DOHH2 (cell line): ENCODE results near the gene CABCOCO1.

Experiments used
- CTCF ChIP-seq: fragments of 200-600 bp; sonication (generic); IDR thresholded peaks from one replicate; pipeline ENCODE4 v1.5.1; 2014; ENCODE audit warnings: antibody characterized with exemption, mild to moderate bottlenecking, low read depth, low read length; ENCODE audit not compliant: poor library complexity, severe bottlenecking
- EZH2phosphoT487 ChIP-seq: fragments of 200-600 bp; sonication (generic); IDR thresholded peaks from 2 replicates; pipeline ENCODE4 v1.6.1; 2017; ENCODE audit warnings: borderline replicate concordance, mild to moderate bottlenecking, antibody characterized with exemption, low read length, moderate library complexity, mixed read lengths

GRCh38 chr10:61751599-61751998 is 88.9 kb downstream of the CABCOCO1 start:
- TF ChIP-seq CTCF (no peak), EZH2phosphoT487 (no peak)
